PFSK-1 (cell line): ENCODE data around the gene KDM3B.

ENCODE experiments used
- POLR2AphosphoS5 ChIP-seq: IDR thresholded peaks from 2 replicates; pipeline ENCODE4 v1.6.1; 2012; ENCODE audit warnings: low read depth, mild to moderate bottlenecking, control low read depth, low read length, moderate library complexity
- TAF1 ChIP-seq: IDR thresholded peaks from 2 replicates; pipeline ENCODE4 v1.6.1; 2012; ENCODE audit warnings: low read length, control low read depth, borderline replicate concordance; ENCODE audit not compliant: insufficient read depth

DNA sequence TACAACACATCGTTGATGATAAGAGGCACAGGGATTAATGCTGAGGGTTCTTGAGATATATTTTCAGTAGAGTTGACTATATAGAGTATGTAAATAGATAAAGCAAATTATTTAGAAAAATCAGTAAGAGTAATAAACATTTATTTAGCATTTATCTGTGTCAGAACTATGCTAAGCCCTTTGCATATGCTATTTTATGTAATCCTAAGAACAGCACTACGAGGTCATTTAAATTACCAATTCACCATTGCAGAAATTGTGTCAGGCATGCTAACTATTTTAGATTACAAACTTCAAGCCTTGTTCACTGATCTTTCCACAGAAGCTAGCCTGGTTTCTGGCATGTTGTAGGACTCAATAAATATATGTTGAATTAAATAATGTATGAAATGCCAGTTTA is 66.0 kb downstream of the KDM3B start:
- TF ChIP-seq POLR2AphosphoS5 (no peak), TAF1 (no peak)
